ENCODE measurements around the gene MCUR1.

GRCh38 chr6:13813026-13813425 lies 1.3 kb downstream of the MCUR1 start:
- TF ChIP-seq CTCF (conservative IDR thresholded peaks at IDR 0.05; ENCODE audit: low read depth, low read length), result no peak
- TF ChIP-seq EZH2 (IDR thresholded peaks at IDR 0.05; ENCODE audit: low read length, unreplicated experiment), result no peak

Data from PC-3 (cell line).